Effector memory CD4-positive, alpha-beta T cell (primary cell): ENCODE data around the gene CDK11B.

ENCODE experiments used
- DNase-seq, 3 donors: peaks; one replicate each; pipeline ENCODE4 v3.0.0-alpha.2; 2020
- H3K27ac ChIP-seq: 2 replicates; pipeline ENCODE4 v1.7.0; 2013; ENCODE audit warnings: mild to moderate bottlenecking, low read length, moderate library complexity; ENCODE audit not compliant: insufficient read depth, poor library complexity, severe bottlenecking
- H3K27me3 ChIP-seq: replicated peaks from 2 replicates; pipeline ENCODE4 v1.7.0; 2013; ENCODE audit warnings: mild to moderate bottlenecking, low read length; ENCODE audit not compliant: insufficient read depth, control insufficient read depth, poor library complexity, severe bottlenecking
- H3K36me3 ChIP-seq: 2 replicates; pipeline ENCODE4 v1.7.0; 2013; ENCODE audit warnings: mild to moderate bottlenecking, low read length, moderate library complexity; ENCODE audit not compliant: control insufficient read depth, insufficient read depth
- H3K4me1 ChIP-seq: 2 replicates; pipeline ENCODE4 v1.7.0; 2013; ENCODE audit warnings: low read length, mild to moderate bottlenecking; ENCODE audit not compliant: control insufficient read depth, insufficient read depth, poor library complexity, severe bottlenecking
- H3K4me3 ChIP-seq: 2 replicates; pipeline ENCODE4 v1.7.0; 2013; ENCODE audit warnings: low read length, low read depth, mild to moderate bottlenecking; ENCODE audit not compliant: insufficient read depth, poor library complexity, severe bottlenecking
- H3K9me3 ChIP-seq: 2 replicates; pipeline ENCODE4 v1.7.0; 2013; ENCODE audit warnings: mild to moderate bottlenecking, low read length, moderate library complexity; ENCODE audit not compliant: control insufficient read depth

Gene CDK11B

DNA sequence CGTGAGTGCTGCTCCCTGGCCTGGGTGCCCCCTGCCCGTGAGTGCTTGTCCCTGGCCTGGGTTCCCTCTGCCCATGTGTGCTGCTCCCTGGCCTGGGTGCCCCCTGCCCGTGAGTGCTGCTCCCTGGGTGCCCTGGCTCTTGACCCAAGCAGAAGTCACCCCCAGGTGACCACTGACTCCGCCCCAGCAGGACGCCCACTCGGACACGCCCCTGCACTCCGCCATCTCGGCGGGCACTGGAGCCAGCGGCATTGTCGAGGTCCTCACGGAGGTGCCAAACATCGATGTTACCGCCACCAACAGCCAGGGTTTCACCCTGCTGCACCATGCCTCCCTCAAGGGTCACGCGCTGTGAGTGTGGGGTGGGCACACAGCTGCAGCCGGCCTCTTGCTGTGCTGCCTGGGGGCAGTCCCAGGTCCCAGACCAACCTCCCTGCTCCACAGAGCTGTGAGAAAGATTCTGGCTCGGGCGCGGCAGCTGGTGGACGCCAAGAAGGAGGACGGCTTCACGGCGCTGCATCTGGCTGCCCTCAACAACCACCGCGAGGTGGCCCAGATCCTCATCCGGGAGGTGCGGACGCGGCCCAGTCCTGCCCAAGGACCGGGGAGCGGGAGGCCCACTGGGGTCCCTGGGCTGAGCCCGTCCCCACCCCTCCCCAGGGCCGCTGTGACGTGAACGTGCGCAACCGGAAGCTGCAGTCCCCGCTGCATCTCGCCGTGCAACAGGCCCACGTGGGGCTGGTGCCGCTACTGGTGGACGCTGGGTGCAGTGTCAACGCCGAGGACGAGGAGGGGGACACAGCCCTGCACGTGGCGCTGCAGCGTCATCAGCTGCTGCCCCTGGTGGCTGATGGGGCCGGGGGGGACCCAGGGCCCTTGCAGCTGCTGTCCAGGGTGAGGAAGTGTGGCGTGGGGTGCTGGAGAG lies 30.7 kb downstream of the CDK11B start:
- no peak for DNase-seq
- Histone ChIP-seq H3K36me3 (no peaks in the 10 kb centered on the region), H3K9me3 (no peaks in the 10 kb centered on the region), H3K4me1 (peaks cover 30% of the 10 kb centered on the region), H3K27ac (peak overlapping the region; percentile 57), H3K27me3 (peaks cover 6% of the 10 kb centered on the region), H3K4me3 (no peak overlapping the region)

DNA sequence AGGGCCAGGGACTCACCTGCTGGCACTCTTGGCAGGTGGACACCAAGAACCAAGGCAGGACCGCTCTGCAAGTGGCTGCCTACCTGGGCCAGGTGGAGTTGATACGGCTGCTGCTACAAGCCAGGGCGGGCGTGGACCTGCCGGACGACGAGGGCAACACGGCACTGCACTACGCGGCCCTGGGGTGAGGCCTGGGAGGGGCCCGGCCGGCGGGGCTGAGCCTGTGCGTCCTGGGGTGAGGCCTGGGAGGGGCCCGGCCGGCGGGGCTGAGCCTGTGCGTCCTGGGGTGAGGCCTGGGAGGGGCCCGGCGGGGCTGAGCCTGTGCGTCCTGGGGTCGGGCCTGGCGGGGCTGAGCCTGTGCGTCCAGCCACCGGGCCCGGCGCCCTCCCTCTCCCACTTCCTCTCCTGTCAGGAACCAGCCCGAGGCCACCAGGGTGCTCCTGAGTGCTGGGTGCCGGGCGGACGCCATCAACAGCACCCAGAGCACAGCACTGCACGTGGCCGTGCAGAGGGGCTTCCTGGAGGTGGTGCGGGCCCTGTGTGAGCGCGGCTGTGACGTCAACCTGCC lies 31.5 kb downstream of the CDK11B start:
- no peaks in the 10 kb centered on the region for H3K36me3 ChIP-seq
- H3K9me3 ChIP-seq: no peaks in the 10 kb centered on the region
- no peak overlapping the region for H3K4me3 ChIP-seq
- H3K27me3 ChIP-seq: peaks cover 6% of the 10 kb centered on the region
- H3K4me1 ChIP-seq: peaks cover 30% of the 10 kb centered on the region
- DNase-seq: no peak
- H3K27ac ChIP-seq: no peak overlapping the region

GRCh38 chr1:1626207-1627141 lies 32.3 kb downstream of the CDK11B start:
- Histone ChIP-seq H3K4me1 (peaks cover 22% of the 10 kb centered on the region), H3K36me3 (no peaks in the 10 kb centered on the region), H3K27me3 (peaks cover 6% of the 10 kb centered on the region), H3K27ac (no peak overlapping the region), H3K4me3 (no peak overlapping the region), H3K9me3 (no peaks in the 10 kb centered on the region)
- no peak for DNase-seq

- no peaks in the 10 kb centered on the region for H3K9me3 ChIP-seq
- peaks cover 2% of the 10 kb centered on the region for H3K27me3 ChIP-seq
- no peak for DNase-seq
- no peaks in the 10 kb centered on the region for H3K36me3 ChIP-seq
- no peak overlapping the region for H3K27ac ChIP-seq
- peaks cover 16% of the 10 kb centered on the region for H3K4me1 ChIP-seq
- H3K4me3 ChIP-seq: no peak overlapping the region
Observed at GRCh38 chr1:1625824-1626206, 33.0 kb downstream of the CDK11B start.

- Histone ChIP-seq H3K27ac (no peak overlapping the region), H3K4me1 (peaks cover 12% of the 10 kb centered on the region), H3K27me3 (no peaks in the 10 kb centered on the region), H3K36me3 (no peaks in the 10 kb centered on the region), H3K4me3 (no peak overlapping the region), H3K9me3 (no peaks in the 10 kb centered on the region)
- no peak for DNase-seq
Observed at GRCh38 chr1:1625404-1625775, 33.4 kb downstream of the CDK11B start.

- H3K4me1 ChIP-seq: peaks cover 8% of the 10 kb centered on the region
- no peaks in the 10 kb centered on the region for H3K36me3 ChIP-seq
- H3K27me3 ChIP-seq: no peaks in the 10 kb centered on the region
- no peak for DNase-seq
- no peak overlapping the region for H3K27ac ChIP-seq
- no peak overlapping the region for H3K4me3 ChIP-seq
- no peaks in the 10 kb centered on the region for H3K9me3 ChIP-seq
Observed at GRCh38 chr1:1624443-1625403, 34.1 kb downstream of the CDK11B start.

DNA sequence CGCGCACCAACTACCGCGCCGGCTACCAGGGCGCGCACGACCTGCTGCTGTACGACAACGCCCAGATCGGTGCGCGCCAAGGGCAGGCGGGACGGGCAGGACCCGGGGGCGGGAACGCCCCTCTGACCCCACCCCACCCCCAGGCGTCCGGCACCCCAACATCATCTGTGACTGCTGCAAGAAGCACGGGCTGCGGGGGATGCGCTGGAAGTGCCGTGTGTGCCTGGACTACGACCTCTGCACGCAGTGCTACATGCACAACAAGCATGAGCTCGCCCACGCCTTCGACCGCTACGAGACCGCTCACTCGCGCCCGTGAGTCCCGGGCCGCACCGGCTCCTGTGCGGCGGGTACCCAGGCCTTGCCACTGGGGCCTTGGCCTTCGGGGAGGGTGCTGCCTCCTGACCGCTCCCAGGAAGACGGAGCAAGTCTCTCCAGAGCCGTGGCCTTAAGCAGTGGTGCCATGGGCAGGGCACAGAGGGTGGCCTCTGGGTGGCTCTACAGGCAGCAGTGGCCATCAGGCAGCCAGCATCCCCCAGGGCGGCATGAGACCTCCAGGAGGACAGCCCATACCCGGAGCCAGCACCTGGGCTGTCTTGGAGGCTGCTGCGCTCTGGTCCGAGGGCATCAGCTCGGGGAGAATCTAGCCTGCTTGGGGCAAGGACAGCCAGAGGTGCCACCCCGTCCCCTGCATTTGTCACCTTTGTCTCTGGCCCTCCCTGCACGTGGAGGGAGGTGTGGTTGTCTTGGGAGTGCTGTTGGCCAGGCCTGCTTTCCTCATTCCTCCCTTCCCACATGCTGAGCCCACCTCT lies 35.0 kb downstream of the CDK11B start:
- Histone ChIP-seq H3K4me1 (peaks cover 2% of the 10 kb centered on the region), H3K27me3 (no peaks in the 10 kb centered on the region), H3K36me3 (no peaks in the 10 kb centered on the region), H3K4me3 (no peak overlapping the region), H3K9me3 (no peaks in the 10 kb centered on the region), H3K27ac (no peak overlapping the region)
- no peak for DNase-seq

GRCh38 chr1:1623181-1623630 lies 35.6 kb downstream of the CDK11B start:
- H3K4me1 ChIP-seq: no peaks in the 10 kb centered on the region
- H3K4me3 ChIP-seq: no peak overlapping the region
- no peaks in the 10 kb centered on the region for H3K36me3 ChIP-seq
- no peak overlapping the region for H3K27ac ChIP-seq
- H3K9me3 ChIP-seq: no peaks in the 10 kb centered on the region
- DNase-seq: no peak
- H3K27me3 ChIP-seq: no peaks in the 10 kb centered on the region

DNA sequence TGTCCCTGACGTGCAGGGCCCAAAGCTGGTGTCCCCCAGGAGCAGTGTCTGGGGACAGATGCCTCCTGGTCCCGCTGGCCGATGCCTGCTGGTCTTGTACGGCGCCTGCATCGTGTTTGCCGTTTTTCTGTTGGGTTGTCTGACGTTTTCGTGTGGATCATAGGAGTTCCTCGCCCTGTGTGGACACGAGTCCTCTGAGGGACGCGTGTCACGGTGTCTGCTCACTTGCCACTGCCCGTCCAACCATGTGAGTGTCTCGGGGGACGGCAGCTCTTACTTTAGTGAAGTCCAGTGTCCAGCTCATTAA lies 36.1 kb downstream of the CDK11B start:
- Histone ChIP-seq H3K9me3 (no peaks in the 10 kb centered on the region), H3K27me3 (no peaks in the 10 kb centered on the region), H3K4me1 (no peaks in the 10 kb centered on the region), H3K27ac (no peak overlapping the region), H3K4me3 (no peak overlapping the region), H3K36me3 (no peaks in the 10 kb centered on the region)
- DNase-seq: no peak
